Suprapubic skin (tissue), 4 donors: Measurements from ENCODE around the gene PIAS1. TPM values are rescaled to one million over a fixed set of nuclear protein-coding genes. Genes with fewer than 3 reads are reported as not detected.
A peak's percentile ranks its signal among the peaks of the same experiment; 100 is the strongest.

Experiments
- DNase-seq, 2 donors: peaks; one replicate each; pipeline ENCODE4 v3.0.0-alpha.2; 2019; ENCODE audit warnings: low spot score in 2 of 2
- H3K27ac ChIP-seq: fragments of 200-600 bp; sonication (generic); one replicate; pipeline ENCODE4 v1.5.1; 2019
- H3K27me3 ChIP-seq: fragments of 200-600 bp; sonication (generic); one replicate; pipeline ENCODE4 v1.5.1; 2019
- H3K36me3 ChIP-seq: fragments of 200-600 bp; sonication (generic); one replicate; pipeline ENCODE4 v1.5.1; 2019
- H3K4me1 ChIP-seq: fragments of 200-600 bp; sonication (generic); one replicate; pipeline ENCODE4 v1.5.1; 2019
- H3K4me3 ChIP-seq: fragments of 200-600 bp; sonication (generic); one replicate; pipeline ENCODE4 v1.5.1; 2019; ENCODE audit warnings: mild to moderate bottlenecking
- H3K9me3 ChIP-seq: fragments of 200-600 bp; sonication (generic); one replicate; pipeline ENCODE4 v1.5.1; 2019
- CTCF ChIP-seq, 2 donors: fragments of 200-600 bp in 1 of 2; fragments of 450-650 bp in 1 of 2; sonication (generic) in 1 of 2; IDR thresholded peaks; one replicate each; pipeline ENCODE4 v1.5.1; 2016 to 2019; ENCODE audit warnings: antibody characterized with exemption in 2 of 2, mild to moderate bottlenecking in 1 of 2, moderate library complexity in 1 of 2
- EP300 ChIP-seq: sonication (generic); formaldehyde crosslinking; IDR thresholded peaks from one replicate; pipeline ENCODE4 v1.6.1; 2017; ENCODE audit warnings: antibody characterized with exemption
- POLR2A ChIP-seq, 2 donors: fragments of 450-650 bp; IDR thresholded peaks; one replicate each; pipeline ENCODE4 v1.6.1; 2017; ENCODE audit warnings: antibody characterized with exemption in 2 of 2, mild to moderate bottlenecking in 2 of 2, moderate library complexity in 2 of 2
- POLR2AphosphoS5 ChIP-seq, 3 donors: sonication (generic); formaldehyde crosslinking; IDR thresholded peaks; one replicate each; pipeline ENCODE4 v1.6.1; 2017; ENCODE audit warnings: antibody characterized with exemption in 3 of 3
- WGBS: methylation state at CpG from one replicate; pipeline ENCODE4 v1.1.5; 2018; 5-methylcytosine and 5-hydroxymethylcytosine counted together
- total RNA-seq, 4 donors: library from RNA; depleted of rRNA; stranded (reverse); fragments of >200 nt; gene quantifications; one replicate each; pipeline ENCODE4 v1.1.0, GENCODE V29; 2016

Gene PIAS1
- total RNA-seq, 4 donors from 2014 or later, result 43.7 to 71.5 (median 52.5) TPM

- Histone ChIP-seq H3K4me1 (peaks cover 15% of the 10 kb centered on the region), H3K27me3 (no peaks in the 10 kb centered on the region), H3K36me3 (no peaks in the 10 kb centered on the region), H3K9me3 (no peaks in the 10 kb centered on the region), H3K4me3 (no peak overlapping the region), H3K27ac (peak overlapping the region; percentile 24)
- DNase-seq, result no peak
- WGBS, result 77% methylated on average over 5 of the region's 5 CpGs
- TF ChIP-seq EP300, result no peak
- no peak for TF ChIP-seq POLR2AphosphoS5 (IDR thresholded peaks at IDR 0.05)
- TF ChIP-seq CTCF (IDR thresholded peaks at IDR 0.05), result no peak
- no peak for TF ChIP-seq POLR2A (IDR thresholded peaks at IDR 0.05)
Observed at GRCh38 chr15:68022061-68022460, 32.1 kb upstream of the PIAS1 start.

GRCh38 chr15:68023307-68024101 lies 30.6 kb upstream of the PIAS1 start:
- Histone ChIP-seq H3K4me1 (peaks cover 15% of the 10 kb centered on the region), H3K36me3 (no peaks in the 10 kb centered on the region), H3K27ac (no peak overlapping the region), H3K9me3 (no peaks in the 10 kb centered on the region), H3K4me3 (no peak overlapping the region), H3K27me3 (no peaks in the 10 kb centered on the region)
- no peak for DNase-seq
- no peak for TF ChIP-seq POLR2AphosphoS5 (IDR thresholded peaks at IDR 0.05)
- TF ChIP-seq POLR2A (IDR thresholded peaks at IDR 0.05), result no peak
- no peak for TF ChIP-seq EP300
- no peak for TF ChIP-seq CTCF (IDR thresholded peaks at IDR 0.05)
- WGBS, result 80% methylated on average over 8 of the region's 8 CpGs

GRCh38 chr15:68025835-68026424 lies 28.2 kb upstream of the PIAS1 start:
- no peak overlapping the region for H3K4me3 ChIP-seq
- no peak overlapping the region for H3K27ac ChIP-seq
- H3K9me3 ChIP-seq, result no peaks in the 10 kb centered on the region
- no peaks in the 10 kb centered on the region for H3K27me3 ChIP-seq
- TF ChIP-seq CTCF (IDR thresholded peaks at IDR 0.05) (no peak), EP300 (no peak), POLR2A (IDR thresholded peaks at IDR 0.05) (no peak), POLR2AphosphoS5 (IDR thresholded peaks at IDR 0.05) (no peak)
- 87% methylated on average over 6 of the region's 6 CpGs for WGBS
- no peak for DNase-seq
- H3K36me3 ChIP-seq, result no peaks in the 10 kb centered on the region
- peaks cover 8% of the 10 kb centered on the region for H3K4me1 ChIP-seq

- TF ChIP-seq POLR2AphosphoS5 (IDR thresholded peaks at IDR 0.05), result no peak
- TF ChIP-seq POLR2A (IDR thresholded peaks at IDR 0.05), result no peak
- no peak for TF ChIP-seq EP300
- TF ChIP-seq CTCF (IDR thresholded peaks at IDR 0.05), result no peak
- H3K36me3 ChIP-seq, result no peaks in the 10 kb centered on the region
- H3K4me1 ChIP-seq, result peaks cover 3% of the 10 kb centered on the region
- no peak overlapping the region for H3K4me3 ChIP-seq
- no peaks in the 10 kb centered on the region for H3K9me3 ChIP-seq
- DNase-seq, result no peak
- H3K27me3 ChIP-seq, result no peaks in the 10 kb centered on the region
- WGBS, result 73% methylated on average over 5 of the region's 9 CpGs
- H3K27ac ChIP-seq, result no peak overlapping the region
Observed at GRCh38 chr15:68027388-68027787, 26.7 kb upstream of the PIAS1 start.

- no peak for DNase-seq
- Histone ChIP-seq H3K36me3 (no peaks in the 10 kb centered on the region), H3K27ac (no peak overlapping the region), H3K27me3 (no peaks in the 10 kb centered on the region), H3K9me3 (no peaks in the 10 kb centered on the region), H3K4me3 (no peak overlapping the region), H3K4me1 (no peaks in the 10 kb centered on the region)
- TF ChIP-seq POLR2A (IDR thresholded peaks at IDR 0.05) (no peak), POLR2AphosphoS5 (IDR thresholded peaks at IDR 0.05) (no peak), CTCF (IDR thresholded peaks at IDR 0.05) (no peak), EP300 (no peak)
- WGBS, result 86% methylated on average over 7 of the region's 7 CpGs
Observed at GRCh38 chr15:68028137-68028887, 25.8 kb upstream of the PIAS1 start.
